K562 (cell line): ENCODE measurements around the gene FAM180B. TPM values are rescaled to one million over a fixed set of nuclear protein-coding genes. Genes with fewer than 3 reads are reported as not detected.

ENCODE experiments used
- CCAR2 ChIP-seq: fragments of 200-400 bp; formaldehyde crosslinking; IDR thresholded peaks from 2 replicates; pipeline ENCODE4 v1.6.1; 2017; ENCODE audit warnings: mild to moderate bottlenecking, low read depth, low read length
- CREM ChIP-seq: IDR thresholded peaks from 2 replicates; pipeline ENCODE4 v1.6.1; 2014; ENCODE audit warnings: antibody characterized with exemption, low read depth
- CXXC5 ChIP-seq: fragments of 250-450 bp; sonication (Bioruptor Pico); IDR thresholded peaks from 2 replicates; pipeline ENCODE4 v1.8.0; 2022; ENCODE audit warnings: inconsistent platforms, mild to moderate bottlenecking, moderate library complexity
- DPF2 ChIP-seq: fragments of 450-650 bp; IDR thresholded peaks from 2 replicates; pipeline ENCODE4 v1.6.1; 2016
- E2F1 ChIP-seq: sonication (generic); formaldehyde crosslinking; IDR thresholded peaks from 2 replicates; pipeline ENCODE4 v1.8.1; 2023; ENCODE audit warnings: mild to moderate bottlenecking, missing genetic modification reagents, moderate library complexity
- E2F6 ChIP-seq, 2 experiments: IDR thresholded peaks; 2 replicates each; pipeline ENCODE4 v1.6.1; 2011; ENCODE audit warnings: borderline replicate concordance in 1 of 2, control low read depth in 1 of 2, low read depth in 1 of 2, low read length in 1 of 2, mild to moderate bottlenecking in 1 of 2, mixed read lengths in 1 of 2, moderate library complexity in 1 of 2; ENCODE audit not compliant: insufficient read depth in 1 of 2, insufficient read length in 1 of 2, poor library complexity in 1 of 2, severe bottlenecking in 1 of 2; ENCODE audit errors: extremely low read depth in 1 of 2
- ETV5 ChIP-seq: sonication (generic); formaldehyde crosslinking; IDR thresholded peaks from 2 replicates; pipeline ENCODE4 v1.4.0; 2020; ENCODE audit warnings: low read depth, mild to moderate bottlenecking, missing genetic modification reagents
- MAFG ChIP-seq: fragments of 450-650 bp; conservative IDR thresholded peaks from 2 replicates; pipeline ENCODE4 v1.6.1; 2016; ENCODE audit warnings: missing genetic modification characterization, missing compliant biosample characterization
- NCOA2 ChIP-seq, 2 experiments: fragments of 450-650 bp; IDR thresholded peaks; 2 replicates each; pipeline ENCODE4 v1.6.1; 2018; ENCODE audit warnings: mild to moderate bottlenecking in 2 of 2, moderate library complexity in 1 of 2; ENCODE audit not compliant: partially characterized antibody in 2 of 2
- PATZ1 ChIP-seq: fragments of 250-450 bp; sonication (Bioruptor Pico); IDR thresholded peaks from 2 replicates; pipeline ENCODE4 v1.5.0; 2020; ENCODE audit warnings: mild to moderate bottlenecking, borderline replicate concordance
- RAD21 ChIP-seq, 2 experiments: fragments of 250-450 bp in 1 of 2; fragments of 450-650 bp in 1 of 2; sonication (Bioruptor Pico) in 1 of 2; formaldehyde crosslinking in 1 of 2; IDR thresholded peaks in 1 of 2; conservative IDR thresholded peaks in 1 of 2; 2 replicates each; pipeline versions ENCODE4 v1.4.0 to v1.8.0; 2020 to 2022; ENCODE audit warnings: mild to moderate bottlenecking in 2 of 2, moderate library complexity in 1 of 2
- ZNF121 ChIP-seq: sonication (generic); formaldehyde crosslinking; conservative IDR thresholded peaks from 2 replicates; pipeline ENCODE4 v1.8.0; 2022; ENCODE audit warnings: missing genetic modification reagents
- ZNF134 ChIP-seq: fragments of 250-450 bp; sonication (Bioruptor Pico); conservative IDR thresholded peaks from 2 replicates; pipeline ENCODE4 v1.4.0; 2020
- polyA plus RNA-seq, 8 experiments: library from polyadenylated mRNA; depleted of rRNA in 4 of 8; stranded (reverse) in 5 of 8; unstranded in 3 of 8; fragments of >200 nt; fragmentation: Nextera tagmentation in 2 of 8; fragmentation: Illumina TruSeq in 1 of 8; extraction: Ambion mirVana in 2 of 8; extraction: Trizol in 1 of 8; gene quantifications; 2 replicates each; pipeline versions ENCODE4 v1.2.1 to v1.2.3, GENCODE V29; 2011 to 2014; ENCODE audit warnings: inconsistent platforms in 1 of 8, missing spikeins in 1 of 8
- total RNA-seq, 7 experiments: library from RNA; depleted of rRNA in 6 of 7; stranded (reverse); fragments of >200 nt in 6 of 7; fragmentation: Illumina TruSeq in 2 of 7; extraction: Trizol in 2 of 7; gene quantifications; 2 replicates each; pipeline versions ENCODE4 v1.2.1 to v1.2.3, GENCODE V29; 2011 to 2021; ENCODE audit warnings: low replicate concordance in 1 of 7
- TF ChIP-seq, protein P1 (sequence below): fragments of 200-800 bp; sonication (Bioruptor generic); IDR thresholded peaks from 2 replicates; pipeline ENCODE4 v1.6.1; 2017; ENCODE audit warnings: missing genetic modification characterization, missing compliant biosample characterization
- TF ChIP-seq, protein P2 (sequence below): fragments of 450-650 bp; formaldehyde crosslinking; IDR thresholded peaks from 2 replicates; pipeline ENCODE4 v1.4.0; 2020; ENCODE audit warnings: mild to moderate bottlenecking

Gene FAM180B
- total and polyA plus RNA-seq, 9 of the 15 experiments (the other 6 are each of a cell fraction or from before 2014, with no cell fraction given) = 0.05 to 0.14 TPM; not detected in 7

DNA sequence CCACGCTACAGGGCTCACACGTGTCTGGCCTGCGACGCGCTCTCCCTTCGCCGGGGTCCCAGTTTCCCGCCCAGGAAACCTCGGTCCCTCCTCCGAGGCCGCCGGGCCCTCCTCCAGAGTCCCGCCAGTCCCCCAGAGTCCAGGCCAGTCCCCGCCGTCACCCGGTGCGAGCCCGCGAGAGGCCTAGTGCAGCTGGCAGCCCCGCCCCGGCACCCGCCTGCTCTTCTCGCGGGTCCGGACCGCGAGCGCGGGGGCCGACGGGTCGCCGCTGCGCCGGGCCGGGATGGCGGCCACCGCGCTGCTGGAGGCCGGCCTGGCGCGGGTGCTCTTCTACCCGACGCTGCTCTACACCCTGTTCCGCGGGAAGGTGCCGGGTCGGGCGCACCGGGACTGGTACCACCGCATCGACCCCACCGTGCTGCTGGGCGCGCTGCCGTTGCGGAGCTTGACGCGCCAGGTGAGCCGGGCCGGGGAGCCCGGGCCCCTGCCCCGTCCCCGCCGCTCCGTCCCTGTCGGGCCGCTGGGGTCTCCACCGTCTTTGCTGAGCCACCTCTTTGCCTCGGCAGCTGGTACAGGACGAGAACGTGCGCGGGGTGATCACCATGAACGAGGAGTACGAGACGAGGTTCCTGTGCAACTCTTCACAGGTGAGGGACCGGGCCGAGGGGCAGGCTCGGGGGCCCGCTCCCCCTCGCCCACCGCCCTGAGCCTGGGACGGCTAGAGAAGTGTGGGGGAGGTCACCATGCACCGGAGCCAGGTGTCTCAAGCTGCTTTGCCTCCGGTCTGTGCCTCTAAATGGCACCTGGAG, 20.9 kb upstream of the FAM180B start, which contains the start of gene PTPMT1 (continued):
- TF ChIP-seq, protein P1, sequence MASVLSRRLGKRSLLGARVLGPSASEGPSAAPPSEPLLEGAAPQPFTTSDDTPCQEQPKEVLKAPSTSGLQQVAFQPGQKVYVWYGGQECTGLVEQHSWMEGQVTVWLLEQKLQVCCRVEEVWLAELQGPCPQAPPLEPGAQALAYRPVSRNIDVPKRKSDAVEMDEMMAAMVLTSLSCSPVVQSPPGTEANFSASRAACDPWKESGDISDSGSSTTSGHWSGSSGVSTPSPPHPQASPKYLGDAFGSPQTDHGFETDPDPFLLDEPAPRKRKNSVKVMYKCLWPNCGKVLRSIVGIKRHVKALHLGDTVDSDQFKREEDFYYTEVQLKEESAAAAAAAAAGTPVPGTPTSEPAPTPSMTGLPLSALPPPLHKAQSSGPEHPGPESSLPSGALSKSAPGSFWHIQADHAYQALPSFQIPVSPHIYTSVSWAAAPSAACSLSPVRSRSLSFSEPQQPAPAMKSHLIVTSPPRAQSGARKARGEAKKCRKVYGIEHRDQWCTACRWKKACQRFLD (CRISPR knock-in tag) = peak; percentile 47; the same call in 1 of the 2 replicates
- TF ChIP-seq CXXC5 (peak; percentile 79), ZNF134 (no peak), ETV5 (no peak), RAD21 (CRISPR knock-in tag; conservative IDR thresholded peaks at IDR 0.05 in 1 of 2, IDR thresholded peaks at IDR 0.05 in 1 of 2) (peak in 1 of 2 experiments; percentile 15; a peak in 1 of 4 replicates), CREM (peak; percentile 62), ZNF121 (CRISPR knock-in tag) (no peak), PATZ1 (CRISPR knock-in tag) (no peak), MAFG (tag) (no peak), CCAR2 (no peak), E2F6 (IDR thresholded peaks at IDR 0.05; ENCODE audit: borderline replicate concordance in 1 of 2, extremely low read depth in 1 of 2, insufficient read depth in 1 of 2, insufficient read length in 1 of 2, low read depth in 1 of 2, low read length in 1 of 2, poor library complexity in 1 of 2, severe bottlenecking in 1 of 2) (peak; percentile 97 to 98), NCOA2 (IDR thresholded peaks at IDR 0.05; ENCODE audit: partially characterized antibody in 2 of 2) (no peak), DPF2 (no peak), E2F1 (peak; percentile 83)
- TF ChIP-seq, protein P2, sequence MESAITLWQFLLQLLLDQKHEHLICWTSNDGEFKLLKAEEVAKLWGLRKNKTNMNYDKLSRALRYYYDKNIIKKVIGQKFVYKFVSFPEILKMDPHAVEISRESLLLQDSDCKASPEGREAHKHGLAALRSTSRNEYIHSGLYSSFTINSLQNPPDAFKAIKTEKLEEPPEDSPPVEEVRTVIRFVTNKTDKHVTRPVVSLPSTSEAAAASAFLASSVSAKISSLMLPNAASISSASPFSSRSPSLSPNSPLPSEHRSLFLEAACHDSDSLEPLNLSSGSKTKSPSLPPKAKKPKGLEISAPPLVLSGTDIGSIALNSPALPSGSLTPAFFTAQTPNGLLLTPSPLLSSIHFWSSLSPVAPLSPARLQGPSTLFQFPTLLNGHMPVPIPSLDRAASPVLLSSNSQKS = no peak
